Forelimb muscle (tissue), 1 donor: Measurements from ENCODE around the gene RNF157. TPM values are rescaled to one million over a fixed set of nuclear protein-coding genes. Genes with fewer than 3 reads are reported as not detected.

Source experiments
- DNase-seq: peaks from one replicate; pipeline ENCODE4 v3.0.0-alpha.2; 2013; ENCODE audit warnings: low read depth
- polyA plus RNA-seq: library from polyadenylated mRNA; unstranded; fragments of 120-200 nt; gene quantifications from one replicate; pipeline ENCODE4 v1.2.1, GENCODE V29; 2013; ENCODE audit not compliant: insufficient read length

Gene RNF157
- polyA plus RNA-seq, result 12.1 TPM

- no peak for DNase-seq
Measured at GRCh38 chr17:76240461-76241203, at the start of gene RNF157. RNF157 (minus strand) TSS chr17:76240493; CDS start chr17:76240240, 253 bp downstream.

DNA sequence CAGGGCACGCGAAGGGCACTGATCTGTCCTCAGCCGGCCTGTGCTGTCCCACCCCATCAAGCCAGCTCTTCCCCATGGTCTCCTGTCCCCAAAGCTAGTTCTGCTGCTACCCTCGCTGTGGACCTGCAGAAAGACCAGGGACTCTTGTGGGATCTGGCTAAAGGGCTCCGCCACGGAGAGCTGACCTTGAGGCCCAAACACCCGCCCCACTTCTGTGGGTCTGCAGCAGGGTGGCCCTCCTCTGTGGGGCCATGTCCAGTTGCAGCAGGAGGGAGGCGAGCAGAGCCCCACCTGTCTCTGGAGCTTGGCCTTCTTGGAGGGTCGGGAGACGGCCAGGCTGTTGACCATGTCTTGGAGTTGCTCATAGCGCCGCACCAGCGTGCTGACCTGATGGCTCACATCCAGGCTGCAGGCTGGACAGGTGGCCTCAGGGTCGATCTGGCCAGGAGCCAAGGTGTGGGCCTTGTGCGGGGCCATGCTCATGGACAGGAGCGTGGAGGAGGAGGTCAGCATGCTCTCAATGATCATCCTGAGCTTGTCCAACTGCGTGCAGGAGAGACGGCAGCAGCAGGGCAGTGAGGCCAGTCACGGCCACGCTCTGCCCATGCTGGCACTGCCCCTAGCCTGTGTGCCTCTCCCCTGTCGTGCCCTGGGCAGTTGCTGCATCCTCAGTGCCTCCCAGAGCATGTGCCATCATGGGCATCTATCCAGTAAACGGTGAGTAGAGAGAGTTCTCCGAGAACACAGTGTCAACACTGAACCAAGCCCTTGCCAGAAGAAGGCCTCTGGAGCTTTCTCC, 41.5 kb upstream of the RNF157 start:
- no peak for DNase-seq

DNA sequence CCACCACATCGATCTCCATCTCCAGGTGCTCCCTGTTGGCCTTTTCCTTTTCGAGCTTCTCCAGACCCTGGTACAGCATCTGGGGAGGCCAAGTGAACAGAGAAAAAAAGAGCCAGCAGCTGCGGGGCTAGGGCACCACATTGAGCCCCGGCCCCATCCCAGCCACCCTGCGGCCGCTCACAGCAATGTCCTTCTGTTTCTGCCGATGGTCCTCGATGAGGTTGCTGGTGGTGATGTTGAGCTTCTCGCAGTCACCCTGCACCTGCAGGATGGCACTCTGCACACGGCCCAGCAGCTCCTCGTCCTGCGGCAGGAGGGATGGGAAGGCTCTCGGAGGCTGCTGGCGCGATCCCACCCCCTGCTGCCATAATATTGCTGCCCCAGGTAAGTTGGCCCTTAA, 40.4 kb upstream of the RNF157 start:
- no peak for DNase-seq

GRCh38 chr17:76279742-76280287, 39.5 kb upstream of the RNF157 start:
- no peak for DNase-seq

- no peak for DNase-seq
Measured at GRCh38 chr17:76278952-76279741, 38.9 kb upstream of the RNF157 start.

DNA sequence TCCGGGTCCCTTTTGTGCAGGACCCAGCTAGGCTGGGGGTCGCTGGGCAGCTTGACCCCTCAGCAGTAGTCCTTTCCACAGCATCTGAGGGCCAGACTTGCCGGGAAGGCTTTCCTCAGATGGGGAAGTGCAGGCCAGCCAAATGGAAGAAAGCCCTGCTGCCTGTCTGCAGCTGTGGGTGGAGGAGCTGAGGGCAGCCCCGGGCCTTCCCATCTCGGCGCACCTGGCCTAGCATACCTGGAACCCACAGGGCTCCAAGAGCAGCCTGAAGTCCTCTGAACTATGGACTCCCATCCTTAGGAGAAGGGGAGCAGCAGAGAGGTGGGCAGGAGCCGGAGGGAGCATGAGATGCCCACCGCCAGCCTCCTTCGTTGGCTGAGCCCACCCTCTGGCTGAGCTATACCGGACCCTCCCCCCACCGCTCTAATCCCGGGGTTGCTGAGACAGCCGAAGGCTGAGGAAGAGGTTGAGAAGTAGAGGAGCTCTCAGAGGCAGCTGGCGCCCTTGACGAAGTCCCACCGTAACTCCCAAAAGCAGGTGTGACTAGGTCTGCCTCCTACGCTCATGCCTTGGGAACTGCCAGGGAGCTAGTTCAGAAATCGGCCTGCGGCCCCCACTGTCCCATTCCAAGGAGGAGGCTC, 38.1 kb upstream of the RNF157 start:
- no peak for DNase-seq

- no peak for DNase-seq
Measured at GRCh38 chr17:76277300-76278267, 37.3 kb upstream of the RNF157 start.

- DNase-seq, result no peak
Measured at GRCh38 chr17:76276461-76277299, 36.4 kb upstream of the RNF157 start.

GRCh38 chr17:76276069-76276431, 35.8 kb upstream of the RNF157 start:
- DNase-seq, result no peak

DNA sequence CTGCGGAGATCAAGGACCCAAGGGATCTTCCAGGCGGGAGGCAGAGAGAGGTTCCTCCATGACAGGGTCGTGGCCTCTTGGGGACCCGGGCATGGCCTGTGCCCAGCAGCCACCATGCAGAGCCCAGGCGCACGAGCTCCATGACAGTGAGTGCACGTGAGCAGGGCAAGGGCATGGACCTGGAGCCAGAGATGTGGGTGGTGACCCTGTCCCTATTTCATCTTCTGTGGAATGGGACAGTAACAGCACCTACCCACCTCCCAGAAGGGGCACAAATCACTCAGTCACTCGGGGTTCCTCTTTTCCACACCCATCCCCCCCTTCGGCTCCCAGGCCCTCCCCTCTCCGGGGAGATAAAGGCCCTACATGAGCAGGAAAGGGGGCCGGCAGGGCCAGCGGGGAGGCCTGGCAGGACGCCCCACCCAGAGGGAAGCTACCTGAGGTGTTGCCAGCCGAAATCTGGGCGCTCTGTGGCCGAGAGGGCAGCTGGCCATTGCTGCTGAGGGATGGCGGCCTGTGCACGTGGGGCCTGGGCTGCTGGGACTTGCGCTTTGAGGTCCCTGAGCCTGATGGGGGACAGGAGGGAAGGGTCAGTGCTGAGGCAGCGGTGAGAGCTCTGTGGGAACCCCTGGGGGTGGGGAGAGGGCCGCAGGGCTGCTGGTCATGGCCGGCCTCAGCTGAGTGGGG, 35.2 kb upstream of the RNF157 start:
- DNase-seq, result no peak

DNA sequence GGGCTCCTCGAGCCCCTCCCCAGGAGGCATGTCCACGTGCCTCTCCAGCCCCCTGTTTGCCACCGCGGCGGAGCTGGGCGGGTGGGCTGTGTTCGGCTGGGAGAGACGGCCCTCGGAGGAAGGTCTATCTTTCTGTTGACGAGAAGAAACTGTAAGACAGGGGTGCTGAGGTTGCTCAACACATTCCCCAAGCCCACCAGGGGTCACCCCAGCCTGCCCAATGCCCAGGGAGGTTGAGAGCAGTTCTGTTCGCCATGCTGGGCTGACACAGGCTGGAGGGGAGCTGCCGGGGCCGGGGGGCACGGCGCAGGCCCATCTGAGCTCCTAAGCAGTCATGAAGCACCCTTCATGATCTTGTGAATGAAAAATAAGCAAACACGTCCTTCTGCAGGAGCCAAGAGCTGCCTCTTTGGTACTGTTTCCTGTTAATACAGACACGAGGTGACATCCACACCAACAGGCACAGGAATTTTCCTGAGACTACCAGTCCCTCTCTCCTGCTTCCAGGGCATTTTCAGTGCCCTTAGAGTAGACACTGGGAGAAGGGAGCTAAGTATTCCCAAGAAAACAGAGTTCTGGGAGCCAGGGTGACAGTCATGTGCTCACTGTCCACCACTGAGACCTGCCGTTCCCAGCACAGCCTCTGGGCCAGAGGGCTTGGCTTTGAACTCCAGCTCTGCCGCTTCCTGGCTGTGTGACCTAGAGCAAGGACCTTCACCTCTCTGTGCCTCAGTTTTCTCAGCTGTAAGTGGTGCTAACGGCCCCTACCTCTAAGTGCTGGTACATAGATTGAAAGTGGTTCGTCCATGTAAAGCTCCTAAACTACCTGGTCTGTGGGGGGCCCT, 34.0 kb upstream of the RNF157 start:
- DNase-seq, result no peak

- DNase-seq, result no peak
Measured at GRCh38 chr17:76273445-76274111, 33.3 kb upstream of the RNF157 start.

- DNase-seq, result no peak
Measured at GRCh38 chr17:76272541-76273444, 32.5 kb upstream of the RNF157 start.

- no peak for DNase-seq
Measured at GRCh38 chr17:76271669-76272540, 31.6 kb upstream of the RNF157 start.
